HCT116 (cell line): ENCODE data around the gene IST1.

Experiments
- CTCF ChIP-seq, 3 experiments: fragments of 200-600 bp in 1 of 3; sonication (generic) in 1 of 3; IDR thresholded peaks in 2 of 3; conservative IDR thresholded peaks in 1 of 3; 2 replicates each; pipeline ENCODE4 v1.5.1; 2012 to 2017; ENCODE audit warnings: low read depth in 2 of 3, low read length in 2 of 3, antibody characterized with exemption in 1 of 3, borderline replicate concordance in 1 of 3, control low read depth in 1 of 3, mild to moderate bottlenecking in 1 of 3, mixed read lengths in 1 of 3, mixed run types in 1 of 3, moderate library complexity in 1 of 3; ENCODE audit not compliant: insufficient read depth in 1 of 3
- SP1 ChIP-seq: IDR thresholded peaks from 2 replicates; pipeline ENCODE4 v1.6.1; 2012; ENCODE audit warnings: low read depth

GRCh38 chr16:71929048-71929447 lies 33.7 kb downstream of the IST1 start:
- TF ChIP-seq CTCF (IDR thresholded peaks at IDR 0.05 in 2 of 3, conservative IDR thresholded peaks at IDR 0.05 in 1 of 3; ENCODE audit: borderline replicate concordance in 1 of 3, insufficient read depth in 1 of 3, low read depth in 2 of 3, low read length in 2 of 3), result no peak
- no peak for TF ChIP-seq SP1
